Loucy (cell line): ENCODE results near the gene KCNA10.

Experiments
- CTCF ChIP-seq: fragments of 200-600 bp; sonication (generic); conservative IDR thresholded peaks from 2 replicates; pipeline ENCODE4 v1.5.1; 2014; ENCODE audit warnings: mild to moderate bottlenecking, antibody characterized with exemption, low read length
- EZH2phosphoT487 ChIP-seq: fragments of 200-600 bp; IDR thresholded peaks from 2 replicates; pipeline ENCODE4 v1.6.1; 2018; ENCODE audit warnings: antibody characterized with exemption, mild to moderate bottlenecking, moderate library complexity, borderline replicate concordance

- TF ChIP-seq CTCF, result no peak
- TF ChIP-seq EZH2phosphoT487, result no peak
These were observed 13.4 kb downstream of the KCNA10 start for GRCh38 chr1:110505596-110505995.
